HG02973 (cell line): ENCODE measurements around the gene SCN7A.
"Not testable (repeated sequence)": the region's sequence is repeated elsewhere in the genome, so short reads cannot be mapped to it uniquely, and the experiment has no call there.

Source experiments
- ATAC-seq: cut with Tn5 transposase; IDR thresholded peaks from one replicate; pipeline ENCODE4 v1.9.1; 2021; ENCODE audit warnings: moderate library complexity; ENCODE audit not compliant: unreplicated experiment

Gene SCN7A

DNA sequence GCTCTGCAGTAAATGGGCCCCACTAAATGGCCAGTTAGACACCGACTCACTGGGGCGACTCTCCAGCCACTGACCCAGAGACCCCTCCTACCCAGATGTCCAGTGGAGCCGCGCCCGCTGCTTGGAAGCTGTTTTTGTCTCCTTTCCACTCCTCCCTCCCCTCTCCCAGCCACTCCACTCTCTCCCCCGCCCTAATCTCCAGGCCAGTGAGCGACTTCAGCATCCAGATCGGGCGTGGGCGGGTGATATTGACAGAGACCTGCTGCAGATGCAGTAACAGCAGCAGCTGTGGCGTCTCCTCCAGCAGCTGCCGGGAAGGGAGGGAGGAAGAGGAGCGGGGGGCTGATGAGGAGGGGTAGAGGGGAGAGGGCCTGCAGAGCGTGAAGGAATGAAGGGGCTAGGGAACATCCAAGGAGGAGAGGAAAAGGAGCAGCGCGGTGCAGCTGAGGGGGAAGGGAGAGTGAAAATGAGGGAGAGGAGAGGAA is at the start of gene SCN7A:
TSS of gene SCN7A (minus strand) at position 110 of the 485 bp plus-strand sequence. CDS start 16,553 bp downstream, outside the sequence.
- no peak for ATAC-seq

DNA sequence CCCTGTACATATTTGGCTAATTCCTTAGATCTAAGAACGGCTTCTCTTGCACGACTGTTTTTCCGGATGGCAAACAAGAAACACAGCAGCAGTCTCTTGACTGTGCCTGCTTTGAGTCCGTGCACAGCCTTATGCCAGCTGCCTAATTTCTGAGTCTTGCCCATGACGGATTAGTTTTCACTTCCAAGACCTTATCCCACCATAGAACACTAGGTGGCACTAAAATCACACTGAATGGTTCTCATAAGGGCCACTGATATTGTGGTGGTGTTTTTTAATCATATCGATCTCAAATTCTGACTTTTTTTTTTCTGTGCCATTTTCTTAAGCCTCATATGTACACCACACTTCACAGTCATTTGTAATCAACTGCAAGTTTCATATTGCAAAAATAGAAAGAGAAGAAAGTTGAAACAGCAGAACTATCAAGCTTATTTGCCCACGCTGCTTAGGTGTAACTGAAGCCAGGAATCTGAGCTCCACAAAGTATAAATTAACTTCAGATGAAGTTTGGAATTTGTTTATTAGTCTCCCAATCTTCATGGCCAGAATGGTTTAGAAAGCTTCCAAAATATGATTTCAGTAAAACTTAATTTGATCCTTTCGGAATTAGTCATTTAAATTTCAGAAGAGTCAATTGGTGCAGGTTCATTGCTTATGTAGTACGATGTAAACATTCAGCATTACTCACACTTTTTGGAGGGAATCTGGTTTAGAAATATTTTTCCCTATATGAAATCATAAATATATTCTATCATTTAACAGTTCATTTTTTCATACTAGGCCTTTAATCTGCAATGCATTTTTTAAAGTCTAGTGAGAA is 45.5 kb upstream of the SCN7A start:
- peak; percentile 94 for ATAC-seq

DNA sequence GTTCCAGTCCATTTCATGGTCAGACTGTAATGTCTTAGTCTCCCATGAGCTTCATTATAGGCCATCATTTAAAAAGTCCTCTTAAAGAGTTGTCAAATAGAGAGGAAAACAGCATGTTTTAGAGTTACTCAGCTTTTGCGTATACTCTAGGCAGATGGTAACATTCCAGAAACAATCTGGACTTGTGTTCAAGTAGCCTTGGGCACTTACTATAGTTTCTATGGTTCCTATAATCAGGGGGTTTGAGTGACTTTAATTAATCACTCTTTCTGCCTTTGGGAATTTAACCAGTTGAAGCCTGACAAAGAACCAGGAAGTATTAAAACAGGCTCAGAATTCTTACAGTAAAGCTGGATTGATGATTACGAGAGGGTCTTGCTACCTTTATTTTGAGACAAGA is 42.1 kb upstream of the SCN7A start:
- no peak for ATAC-seq

DNA sequence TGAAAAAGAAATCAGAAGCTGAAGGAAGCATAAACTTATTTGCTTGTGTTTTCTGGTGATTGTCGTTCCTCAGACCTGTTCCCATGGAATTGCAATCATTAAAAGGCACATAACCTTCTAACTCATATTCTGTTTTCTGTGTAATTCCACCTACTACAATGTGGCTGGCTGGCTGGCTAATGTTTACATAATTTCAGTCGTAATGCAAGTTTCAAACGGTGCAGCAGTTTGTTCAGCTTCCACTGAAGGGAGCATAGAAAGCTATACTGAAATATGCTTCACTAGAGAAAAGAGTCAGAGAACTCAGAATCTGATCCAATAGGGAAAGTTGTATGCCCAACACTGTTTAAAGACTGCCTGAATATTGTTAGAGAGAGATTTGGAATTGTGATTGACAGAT is 27.1 kb upstream of the SCN7A start:
- no peak for ATAC-seq

DNA sequence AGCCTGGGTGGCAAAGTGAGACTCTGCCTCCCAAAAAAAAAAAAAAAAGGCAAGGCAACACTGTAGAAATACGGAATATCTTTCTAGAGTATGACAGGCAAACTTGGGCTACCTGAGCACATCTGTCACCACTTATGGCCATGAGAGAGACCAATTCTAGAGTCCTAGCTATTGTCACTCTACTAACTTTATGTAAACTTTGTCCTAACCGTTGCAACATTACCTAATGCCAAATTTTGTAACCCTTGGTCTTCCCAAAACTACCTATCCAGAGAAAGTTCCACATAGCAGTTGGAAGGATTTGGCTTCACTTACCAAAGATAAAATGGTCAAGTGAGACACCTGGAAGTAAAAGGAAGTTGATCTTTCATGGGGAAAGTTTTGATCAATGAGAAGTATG is 26.6 kb upstream of the SCN7A start:
- ATAC-seq, result no peak

DNA sequence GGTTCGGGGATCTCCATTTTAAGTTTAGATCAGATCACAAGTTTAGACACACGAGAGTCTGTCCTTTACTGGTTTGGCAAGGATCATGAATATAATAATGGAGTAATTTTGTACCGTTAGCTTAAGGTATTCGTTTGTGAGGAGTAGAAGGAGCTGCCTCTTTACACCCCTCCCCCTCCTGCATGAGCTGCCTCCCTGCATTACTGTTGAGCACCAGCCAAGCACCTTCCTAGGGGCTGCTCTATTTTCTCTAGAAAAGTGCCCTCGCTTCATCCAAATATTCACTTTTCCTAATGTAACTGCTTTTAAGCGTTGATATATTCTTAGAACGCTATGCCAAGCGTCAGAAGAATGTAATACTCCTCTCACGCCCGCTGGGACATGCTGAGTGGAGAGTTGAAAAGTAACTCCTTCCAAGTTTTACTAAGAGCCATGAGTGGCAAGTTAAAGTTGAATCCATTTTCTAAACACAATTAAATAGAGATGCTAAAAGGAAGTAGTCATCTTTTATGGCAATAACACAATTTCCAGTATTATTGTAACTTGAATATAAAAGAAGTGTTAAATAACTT is 25.4 kb upstream of the SCN7A start:
- no peak for ATAC-seq

DNA sequence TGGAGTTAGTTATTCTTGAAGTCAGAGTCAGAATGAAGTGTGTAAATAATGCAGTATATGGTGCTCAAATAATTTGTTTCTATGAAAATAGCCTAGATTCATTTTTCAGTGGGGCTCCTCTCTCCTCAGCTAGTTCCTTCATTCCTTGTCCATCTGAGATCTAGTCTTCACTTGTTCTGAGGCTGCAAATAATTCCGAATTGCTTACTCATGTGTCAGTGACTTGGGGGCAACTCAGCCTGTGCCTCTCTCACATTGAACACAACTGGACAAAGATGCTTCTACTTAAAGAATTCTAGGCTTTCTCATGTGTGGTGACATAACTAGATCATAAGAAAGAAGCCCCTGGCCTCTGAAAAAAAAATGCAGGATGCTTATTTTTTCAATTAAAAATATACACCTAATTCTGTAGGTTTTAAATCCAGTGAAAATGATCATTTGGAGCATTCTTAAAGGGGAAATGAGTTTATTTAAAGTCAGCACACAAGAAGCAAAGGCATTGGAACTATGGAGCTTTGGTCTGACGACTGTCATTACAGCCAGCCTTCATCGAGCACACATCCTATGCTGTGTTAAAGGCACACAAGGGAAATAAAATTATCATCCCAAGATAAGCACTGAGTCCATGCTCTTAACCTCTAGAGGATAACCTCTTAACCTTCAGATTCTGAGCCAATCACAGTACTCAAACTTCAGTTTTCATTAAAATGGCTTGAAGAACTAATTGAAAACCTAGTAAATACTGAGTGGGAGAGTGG is 24.8 kb upstream of the SCN7A start:
- no peak for ATAC-seq

DNA sequence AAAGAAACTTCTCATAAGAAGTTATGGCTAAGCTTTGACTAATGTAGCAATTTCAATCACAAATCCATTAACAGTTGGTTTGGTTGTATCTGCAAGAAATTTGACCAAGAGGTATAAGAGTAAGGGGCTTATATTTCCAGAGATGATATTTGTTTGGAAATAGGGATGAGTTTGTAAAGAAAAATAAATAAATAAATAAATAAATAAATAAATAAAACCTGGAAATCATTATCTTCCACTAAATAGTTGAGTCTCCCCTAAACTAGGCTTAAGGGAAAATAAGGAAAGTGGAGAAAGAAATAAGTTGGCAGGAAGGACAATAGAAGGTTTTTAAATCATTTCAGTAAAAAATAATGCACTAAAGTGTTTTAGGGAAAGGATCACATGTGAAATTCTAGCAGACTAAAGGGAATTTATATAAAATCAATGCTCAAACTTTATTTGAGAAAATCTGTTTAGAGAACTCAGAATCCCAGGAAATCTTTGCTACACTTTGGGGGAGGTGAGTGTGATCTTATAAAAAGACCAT is 23.5 kb upstream of the SCN7A start:
- ATAC-seq, result no peak

DNA sequence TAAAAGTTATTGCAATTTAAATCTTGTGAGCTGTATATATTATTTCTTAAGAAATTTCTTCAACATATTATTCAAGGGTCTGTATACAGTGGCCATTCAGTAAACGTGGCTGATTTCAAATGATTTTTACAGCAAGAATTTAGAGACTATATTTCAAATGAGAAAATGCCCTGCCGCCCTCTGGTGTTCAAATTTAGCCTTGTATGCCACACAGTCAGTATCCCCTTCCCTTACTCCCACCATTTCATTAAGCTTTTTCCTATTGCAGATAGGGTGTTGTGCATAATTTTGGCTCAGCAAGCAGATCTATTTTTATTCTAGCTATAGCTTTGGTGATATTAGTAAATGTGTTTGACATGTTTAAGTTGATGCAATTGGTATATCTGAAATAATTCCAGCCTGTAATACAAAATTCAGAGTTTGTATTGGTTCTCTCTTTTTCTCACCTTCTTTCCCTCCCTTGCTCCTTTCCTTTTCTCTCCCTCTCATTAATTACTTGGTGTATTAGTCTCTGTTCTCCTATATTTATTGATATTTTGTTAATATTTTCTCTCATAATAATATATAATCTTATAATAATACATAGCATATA is 22.8 kb upstream of the SCN7A start:
- ATAC-seq, result no peak

DNA sequence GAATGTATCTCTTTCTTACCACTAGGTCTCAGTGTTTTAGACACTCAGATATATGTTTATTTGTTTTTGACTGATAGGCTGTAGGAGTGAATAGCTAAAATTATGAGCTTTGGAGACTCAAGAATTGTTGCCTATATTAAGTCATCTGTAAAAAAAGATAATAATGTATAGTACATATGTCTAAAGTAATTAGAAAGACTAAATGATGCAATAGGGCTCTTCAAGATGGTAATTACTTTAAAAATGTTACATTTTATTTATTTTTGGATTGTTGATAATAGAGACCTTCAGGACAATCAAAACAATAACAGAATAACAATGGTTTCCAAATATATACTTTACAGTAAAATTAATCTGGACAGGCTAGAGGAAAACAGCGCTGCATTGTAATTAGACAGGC is 19.9 kb upstream of the SCN7A start:
- no peak for ATAC-seq

DNA sequence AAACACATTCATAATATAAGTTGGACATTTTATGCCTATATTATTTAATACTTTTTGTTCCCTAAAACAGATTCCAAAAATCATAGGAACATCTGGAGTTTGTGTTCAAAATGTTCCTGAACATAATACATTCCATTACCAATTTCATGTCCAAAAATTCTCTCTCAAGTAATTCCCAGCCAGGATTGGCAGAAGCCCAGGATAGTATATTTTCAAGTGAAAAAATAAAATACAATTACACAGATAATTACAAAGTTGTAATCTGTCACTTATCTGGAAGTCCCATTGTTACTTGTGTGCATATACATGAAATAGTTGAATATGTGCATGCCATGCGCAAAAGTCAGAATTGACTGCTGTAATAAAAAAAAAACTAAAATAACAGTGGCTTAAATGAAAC is 5.2 kb upstream of the SCN7A start:
- ATAC-seq, result no peak

DNA sequence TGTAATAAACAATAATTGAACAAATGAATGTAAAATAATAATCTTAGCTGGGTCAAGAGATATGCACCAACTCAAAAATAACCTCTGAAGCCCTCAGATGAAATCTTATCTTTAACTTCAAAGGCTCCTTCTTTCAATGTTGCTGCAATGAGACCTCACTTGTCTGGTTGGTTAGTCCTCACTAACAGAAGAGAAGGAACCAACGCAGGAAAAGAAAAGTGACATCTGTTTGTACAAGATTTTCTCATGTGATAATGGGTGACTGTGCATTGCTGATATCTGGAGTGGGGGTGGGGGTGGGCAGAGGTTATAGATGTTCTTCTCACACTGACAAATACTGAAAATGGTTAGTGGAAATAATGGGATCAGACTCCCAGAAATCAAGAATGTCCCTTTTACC is 2.6 kb downstream of the SCN7A start:
- no peak for ATAC-seq

DNA sequence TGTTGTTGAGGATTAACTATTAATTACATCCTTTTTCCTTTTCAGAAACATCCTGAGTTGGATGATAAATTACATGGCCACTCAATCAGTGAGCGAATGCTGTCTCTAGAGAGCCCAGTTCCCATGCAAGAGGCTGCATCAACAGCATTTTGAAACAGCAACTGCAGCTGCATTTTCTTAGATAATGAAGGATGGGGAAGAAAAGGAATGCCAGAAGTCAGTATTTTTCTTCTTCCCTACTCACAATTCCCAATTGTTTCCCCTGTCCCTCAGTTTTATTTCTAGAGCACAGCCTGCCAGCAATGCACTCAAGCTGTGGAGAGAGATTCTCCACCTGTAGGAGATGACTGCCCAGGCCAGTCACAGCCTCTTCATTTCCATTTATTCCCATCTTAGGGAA is 6.9 kb downstream of the SCN7A start:
- no peak for ATAC-seq

DNA sequence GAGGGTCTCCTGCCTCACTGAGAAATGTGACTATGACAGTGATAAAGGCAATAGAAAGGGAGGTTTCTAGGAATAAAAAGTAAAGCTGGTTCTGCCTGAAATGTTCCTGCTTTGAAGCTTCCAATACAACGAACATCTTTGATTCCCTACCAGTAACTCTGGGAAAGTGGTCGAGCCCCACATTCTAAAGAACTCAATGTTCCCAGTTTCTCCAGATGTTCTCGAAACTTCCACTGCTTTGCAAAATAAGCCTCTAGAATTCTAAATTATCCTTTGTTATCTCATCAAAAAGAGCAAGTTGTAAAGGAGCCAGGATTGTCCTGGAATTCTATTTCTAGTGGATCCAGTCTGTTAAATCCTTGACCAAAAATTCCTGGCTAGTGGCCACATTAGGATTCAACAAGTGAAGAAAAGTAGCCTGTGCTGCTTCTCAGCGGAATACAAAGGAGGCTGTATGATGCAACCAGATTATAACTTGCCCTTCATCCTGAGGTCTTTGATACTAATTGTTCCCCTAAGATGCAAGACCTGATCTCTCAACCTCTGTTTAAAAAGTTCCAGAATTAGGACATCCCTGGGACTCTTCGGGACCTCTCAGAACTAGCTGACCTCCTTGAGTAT is 8.4 kb downstream of the SCN7A start:
- ATAC-seq, result no peak

DNA sequence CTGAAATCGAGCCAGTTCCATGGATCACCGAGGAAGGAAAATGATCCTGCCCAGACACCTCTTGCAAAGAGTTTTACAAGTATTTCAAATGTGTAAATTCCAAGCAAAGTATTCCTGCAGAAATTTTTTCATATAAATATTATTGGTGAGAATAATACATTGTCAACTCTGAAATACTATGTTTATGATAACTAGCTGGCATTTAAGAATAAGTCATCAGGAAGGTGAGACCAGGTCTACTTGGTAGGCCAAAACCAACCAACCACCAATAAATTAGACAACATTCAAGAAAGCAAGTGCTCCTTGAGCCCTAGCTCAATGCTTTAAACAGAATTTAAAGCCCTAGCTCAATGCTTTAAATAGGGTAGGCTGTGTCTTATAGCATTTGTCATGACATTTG is 21.7 kb downstream of the SCN7A start:
- no peak for ATAC-seq

DNA sequence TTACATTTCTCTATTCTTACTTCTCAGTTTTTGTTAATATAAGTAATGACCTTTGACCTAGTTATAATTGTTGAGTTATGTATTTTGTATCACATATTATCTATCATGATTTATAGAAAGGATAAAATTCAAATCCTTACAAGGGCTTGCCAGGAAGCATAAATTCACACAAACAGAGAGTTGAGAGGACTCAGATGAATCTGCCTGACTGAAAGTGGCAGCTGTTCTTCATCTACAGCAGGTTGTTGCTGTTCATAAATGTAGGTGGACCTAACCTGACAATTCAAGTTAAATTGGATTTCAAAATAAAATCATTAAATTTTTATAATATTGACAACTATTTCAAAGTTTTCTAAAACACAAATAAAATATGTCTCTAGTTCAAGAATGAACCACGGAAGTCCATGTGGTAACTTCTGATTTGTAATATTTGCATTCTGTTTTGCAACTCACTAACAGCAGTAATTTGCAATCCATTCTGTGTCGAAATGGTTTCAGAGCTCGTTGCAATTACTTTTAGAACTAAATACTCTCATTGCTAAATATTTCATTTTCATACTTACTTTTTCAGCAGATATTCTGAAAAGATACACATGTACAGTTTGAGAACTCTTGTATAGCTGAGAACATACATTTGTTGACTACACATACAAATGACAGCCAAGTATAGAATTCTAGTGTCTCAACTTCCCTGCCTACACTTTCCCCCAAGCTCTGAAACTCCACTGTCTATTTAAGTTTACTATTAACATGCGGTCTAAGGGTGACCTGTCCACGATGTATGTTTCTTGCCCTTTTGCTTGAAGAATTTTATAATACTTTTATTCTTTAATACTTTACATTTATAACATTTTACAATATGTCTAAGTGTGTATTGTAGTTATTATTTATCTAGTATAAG is 25.7 kb downstream of the SCN7A start:
- ATAC-seq, result no peak

DNA sequence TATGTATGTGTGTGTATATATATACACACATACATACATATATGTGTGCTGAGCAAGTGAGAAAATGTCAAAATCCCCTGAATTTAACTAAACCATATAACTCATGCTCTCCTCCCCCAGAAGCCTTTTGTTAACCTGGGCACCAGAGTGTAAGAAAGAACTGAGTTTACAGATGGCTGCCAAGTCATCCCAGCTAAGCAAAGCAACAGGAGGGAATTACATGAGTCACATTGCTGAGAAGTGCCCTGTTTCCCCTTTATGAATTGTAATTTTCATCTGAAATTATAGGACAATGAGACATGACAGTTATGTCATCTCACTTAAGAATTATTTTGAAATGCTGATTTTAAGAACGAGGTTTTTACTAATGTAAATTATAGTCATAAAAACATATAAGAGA is 29.9 kb downstream of the SCN7A start:
- ATAC-seq, result no peak

DNA sequence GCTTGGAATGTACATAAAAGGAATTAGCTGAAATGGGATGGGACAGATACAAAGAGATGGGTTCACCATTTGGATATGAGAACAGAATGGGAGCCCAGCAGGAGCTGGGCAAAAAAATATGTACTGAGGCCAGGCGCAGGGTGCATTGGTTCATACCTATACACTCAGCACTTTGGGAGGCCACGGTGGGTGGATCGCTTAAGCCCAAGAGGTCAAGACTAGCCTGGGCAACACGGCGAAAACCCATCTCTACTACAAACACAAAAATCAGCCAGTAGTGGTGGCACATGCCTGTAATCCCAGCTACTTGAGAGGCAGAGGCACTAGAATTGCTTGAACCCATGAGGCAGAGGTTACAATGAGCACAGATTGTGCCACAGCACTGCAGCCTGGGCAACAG is 30.4 kb downstream of the SCN7A start:
- no peak for ATAC-seq

DNA sequence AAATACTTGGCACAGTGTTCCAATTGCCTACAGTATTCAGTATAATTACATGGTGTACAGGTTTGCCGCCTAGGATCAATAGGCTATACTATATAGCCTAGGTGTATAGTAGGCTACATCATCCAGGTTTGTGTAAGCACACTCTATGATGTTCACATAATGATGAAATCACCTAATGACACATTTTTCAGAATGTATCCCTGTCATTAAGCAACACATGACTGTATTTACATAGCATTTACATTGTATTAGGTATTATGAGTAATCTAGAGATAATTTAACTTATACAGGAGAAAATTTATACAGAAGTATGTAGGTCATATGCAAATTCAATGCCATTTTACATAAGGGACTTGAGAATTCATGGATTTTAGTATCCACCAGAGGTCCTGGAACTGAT is 35.4 kb downstream of the SCN7A start:
- no peak for ATAC-seq

DNA sequence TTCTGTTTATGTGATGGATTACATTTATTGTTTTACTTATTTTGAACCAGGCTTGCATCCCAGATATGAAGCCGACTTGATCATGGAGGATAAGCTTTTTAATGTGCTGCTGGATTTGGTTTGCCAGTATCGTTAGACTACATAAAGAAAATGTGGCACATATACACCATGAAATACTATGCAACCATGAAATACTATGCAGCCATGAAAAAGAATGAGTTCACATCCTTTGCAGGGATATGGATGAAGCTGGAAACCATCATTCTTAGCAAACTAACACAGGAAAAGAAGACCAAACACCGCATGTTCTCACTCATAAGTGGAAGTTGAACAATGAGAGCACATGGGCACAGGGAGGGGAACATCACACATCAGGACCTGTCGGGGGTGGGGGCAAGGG is 38.2 kb downstream of the SCN7A start:
- ATAC-seq, result not testable (repeated sequence)
